HepG2 (cell line): ENCODE data around the gene PBX4. TPM values are rescaled to one million over a fixed set of nuclear protein-coding genes. Genes with fewer than 3 reads are reported as not detected.

Experiments used
- CEBPZ ChIP-seq: IDR thresholded peaks from 2 replicates; pipeline ENCODE4 v1.6.1; 2012; ENCODE audit warnings: low read length, improper control_type of control experiment
- FOXJ3 ChIP-seq: sonication (generic); formaldehyde crosslinking; IDR thresholded peaks from 2 replicates; pipeline ENCODE4 v1.4.0; 2020; ENCODE audit warnings: missing genetic modification reagents, mild to moderate bottlenecking, borderline replicate concordance
- FOXP1 ChIP-seq, 2 experiments: fragments of 450-650 bp in 1 of 2; IDR thresholded peaks; 2 replicates each; pipeline ENCODE4 v1.6.1; 2017 to 2018; ENCODE audit warnings: antibody characterized with exemption in 1 of 2
- FOXP4 ChIP-seq: sonication (generic); formaldehyde crosslinking; IDR thresholded peaks from 2 replicates; pipeline ENCODE4 v1.4.0; 2020; ENCODE audit warnings: missing genetic modification reagents
- GMEB1 ChIP-seq: sonication (generic); formaldehyde crosslinking; IDR thresholded peaks from 2 replicates; pipeline ENCODE4 v1.5.1; 2020; ENCODE audit warnings: missing genetic modification reagents, mild to moderate bottlenecking, borderline replicate concordance
- HMG20A ChIP-seq: IDR thresholded peaks from 2 replicates; pipeline ENCODE4 v1.6.1; 2016; ENCODE audit warnings: borderline replicate concordance
- HOXA7 ChIP-seq: sonication (generic); formaldehyde crosslinking; IDR thresholded peaks from 2 replicates; pipeline ENCODE4 v1.8.1; 2022; ENCODE audit warnings: mild to moderate bottlenecking, missing genetic modification reagents, moderate library complexity
- MED1 ChIP-seq: sonication (generic); formaldehyde crosslinking; IDR thresholded peaks from 2 replicates; pipeline ENCODE4 v1.4.0; 2020; ENCODE audit warnings: missing genetic modification reagents
- NFAT5 ChIP-seq: sonication (generic); formaldehyde crosslinking; IDR thresholded peaks from 2 replicates; pipeline ENCODE4 v1.4.0; 2020; ENCODE audit warnings: missing genetic modification reagents
- SIN3A ChIP-seq: IDR thresholded peaks from 2 replicates; pipeline ENCODE4 v1.6.1; 2011; ENCODE audit warnings: low read depth, mild to moderate bottlenecking, control low read depth, low read length, borderline replicate concordance
- TBP ChIP-seq: sonication (generic); formaldehyde crosslinking; IDR thresholded peaks from 2 replicates; pipeline ENCODE4 v1.5.0; 2020; ENCODE audit warnings: missing genetic modification reagents
- ZBTB37 ChIP-seq: sonication (generic); formaldehyde crosslinking; IDR thresholded peaks from 2 replicates; pipeline ENCODE4 v1.4.0; 2020; ENCODE audit warnings: mild to moderate bottlenecking, missing genetic modification reagents
- ZFAT ChIP-seq: sonication (generic); formaldehyde crosslinking; conservative IDR thresholded peaks from 2 replicates; pipeline ENCODE4 v1.8.1; 2023; ENCODE audit warnings: missing genetic modification reagents, inconsistent platforms
- polyA plus RNA-seq, 8 experiments: library from polyadenylated mRNA; depleted of rRNA in 3 of 8; stranded (reverse) in 7 of 8; unstranded in 1 of 8; fragments of >200 nt; fragmentation: Illumina TruSeq in 4 of 8; extraction: Trizol in 4 of 8; gene quantifications; 2 replicates each; pipeline versions ENCODE4 v1.2.1 to v1.2.3, GENCODE V29; 2011 to 2016; ENCODE audit warnings: low read depth in 4 of 8, missing spikeins in 1 of 8, mixed read lengths in 1 of 8; ENCODE audit not compliant: insufficient read depth in 1 of 8
- total RNA-seq, 5 experiments: library from RNA; depleted of rRNA; stranded (reverse); fragments of >200 nt; fragmentation: Illumina TruSeq; extraction: Trizol; gene quantifications; 2 replicates each; pipeline ENCODE4 v1.2.3, GENCODE V29; 2016; ENCODE audit warnings: low read depth in 1 of 5

The PBX4 gene
- total and polyA plus RNA-seq, 2 of the 13 experiments (the other 11 are each of a cell fraction or from before 2014, with no cell fraction given): not detected

GRCh38 chr19:19663256-19664120 is 45.0 kb upstream of the PBX4 start, which contains the start of gene ATP13A1 (continued):
- peak; percentile 55; the same call in 1 of the 2 replicates for TF ChIP-seq ZBTB37
- no peak for TF ChIP-seq FOXP1 (IDR thresholded peaks at IDR 0.05)
- TF ChIP-seq FOXP1 (CRISPR knock-in tag; IDR thresholded peaks at IDR 0.05): no peak
- TF ChIP-seq FOXP4 (CRISPR knock-in tag): no peak; the same call in 1 of the 2 replicates
- 0 out of 2 replicates have a peak, but pooled peaks have one; percentile 67 for TF ChIP-seq TBP
- no peak for TF ChIP-seq ZFAT (CRISPR knock-in tag)
- TF ChIP-seq FOXJ3 (CRISPR knock-in tag): peak; percentile 70; the same call in 1 of the 2 replicates
- no peak for TF ChIP-seq HMG20A (CRISPR knock-in tag)
- TF ChIP-seq SIN3A: 0 out of 2 replicates have a peak, but pooled peaks have one; percentile 46
- 0 out of 2 replicates have a peak, but pooled peaks have one; percentile 69 for TF ChIP-seq NFAT5
- TF ChIP-seq HOXA7: no peak
- TF ChIP-seq MED1 (CRISPR knock-in tag): peak; percentile 67; the same call in 1 of the 2 replicates
- TF ChIP-seq GMEB1 (CRISPR knock-in tag): peak; percentile 56; the same call in 1 of the 2 replicates
- TF ChIP-seq CEBPZ: no peak
